ENCODE results near the gene ZC3H8.
A peak's percentile ranks its signal among the peaks of the same experiment; 100 is the strongest.
"Not testable (repeated sequence)": the region's sequence is repeated elsewhere in the genome, so short reads cannot be mapped to it uniquely, and the experiment has no call there.

Gene ZC3H8

GRCh38 chr2:112254466-112255240 is at the start of gene ZC3H8:
TSS of gene ZC3H8 (minus strand) at chr2:112255042. CDS start at chr2:112254981, 61 bp downstream.
- DNase-seq: peak; percentile 95

DNA sequence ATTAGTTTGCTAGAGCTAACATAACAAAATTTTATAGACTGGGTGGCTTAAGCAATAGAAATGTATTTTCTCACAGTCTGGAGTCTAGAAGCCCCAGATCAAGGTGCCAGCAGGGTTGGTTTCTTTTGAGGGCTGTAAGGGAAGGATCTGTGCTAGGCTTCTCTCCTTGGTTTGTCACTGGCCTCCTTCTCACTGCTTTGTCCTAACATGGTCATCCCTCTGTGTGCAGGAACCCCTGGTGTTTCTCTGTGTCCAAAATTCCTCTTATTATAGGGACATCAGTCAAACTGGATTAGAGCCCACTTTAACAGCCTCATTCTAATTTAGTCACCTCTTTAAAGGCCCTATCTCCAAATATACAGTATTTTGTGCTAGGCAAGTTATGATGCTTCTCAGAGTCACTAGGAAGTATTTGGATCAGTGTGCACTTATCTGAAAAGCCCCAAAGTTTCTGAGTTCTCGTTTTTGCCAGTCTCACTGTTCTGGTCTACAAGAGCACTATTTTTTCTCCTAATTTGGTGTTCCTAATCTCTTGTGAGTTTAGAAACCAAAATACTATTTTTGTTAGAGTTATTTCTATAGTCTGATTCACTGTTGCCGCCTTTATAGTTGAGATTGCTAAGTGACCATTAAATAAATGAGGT is 49.6 kb upstream of the ZC3H8 start:
- no peak for DNase-seq

- DNase-seq: no peak
Measured at GRCh38 chr2:112301973-112302372, 47.1 kb upstream of the ZC3H8 start.

DNA sequence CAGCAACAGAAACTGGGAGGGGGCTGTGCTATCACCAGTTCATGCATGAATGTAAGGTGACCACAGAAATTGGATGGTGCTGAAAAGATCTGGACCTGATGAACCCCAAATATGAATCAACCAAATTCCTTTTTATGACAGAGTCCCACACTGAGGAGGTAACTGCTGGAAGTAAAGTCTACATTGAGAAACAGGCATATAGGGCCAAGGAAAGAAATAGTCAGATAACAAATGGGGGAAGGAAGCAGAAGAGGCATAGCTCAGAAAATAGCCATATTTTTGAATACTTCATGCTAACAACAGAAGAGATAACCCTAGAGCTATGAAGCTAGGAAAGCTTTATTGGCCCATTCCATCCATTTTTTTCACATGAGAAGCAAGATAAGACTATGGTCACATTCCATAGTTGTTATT is 46.3 kb upstream of the ZC3H8 start:
- DNase-seq: no peak

DNA sequence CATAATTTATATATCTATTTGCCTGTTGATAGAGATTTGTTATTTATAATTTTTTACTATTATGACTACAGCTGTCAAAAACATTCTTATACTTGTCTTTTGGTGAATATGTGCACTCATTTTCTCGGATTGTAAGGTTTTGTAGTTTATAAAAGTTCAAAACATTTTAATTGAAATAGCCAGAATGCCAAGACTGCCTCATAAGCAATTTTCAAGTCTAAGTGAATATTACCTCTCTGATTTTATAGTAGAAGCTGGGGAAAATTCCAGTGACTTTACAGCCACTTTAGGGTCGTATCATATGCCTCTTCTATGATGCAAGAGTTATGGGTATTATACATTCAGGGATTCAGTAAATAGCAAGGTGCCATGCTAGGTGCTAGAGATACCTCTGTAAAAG is 41.6 kb upstream of the ZC3H8 start:
- no peak for DNase-seq

- no peak for DNase-seq
Measured at GRCh38 chr2:112295407-112296078, 40.7 kb upstream of the ZC3H8 start.

GRCh38 chr2:112293636-112294401 is 39.0 kb upstream of the ZC3H8 start:
- no peak for DNase-seq

DNA sequence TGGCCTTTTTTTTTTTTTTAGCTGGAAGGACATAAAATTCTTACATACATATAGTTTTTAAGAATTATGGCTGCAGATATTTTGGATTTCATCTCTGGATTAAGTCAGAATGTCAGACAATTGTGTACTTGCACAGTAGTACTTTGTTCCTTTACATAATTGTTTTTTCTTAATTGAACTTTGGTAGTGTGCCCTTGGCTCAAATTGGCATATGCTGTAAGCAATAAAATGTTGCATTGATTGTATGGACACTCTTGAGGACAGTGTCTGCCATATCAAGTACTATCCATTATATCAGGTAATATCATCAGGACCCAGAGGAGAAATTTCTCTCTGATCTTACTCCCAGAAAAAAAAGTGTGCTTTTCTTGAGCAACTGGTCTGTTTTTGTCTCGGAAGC is 35.8 kb upstream of the ZC3H8 start:
- DNase-seq: no peak

DNA sequence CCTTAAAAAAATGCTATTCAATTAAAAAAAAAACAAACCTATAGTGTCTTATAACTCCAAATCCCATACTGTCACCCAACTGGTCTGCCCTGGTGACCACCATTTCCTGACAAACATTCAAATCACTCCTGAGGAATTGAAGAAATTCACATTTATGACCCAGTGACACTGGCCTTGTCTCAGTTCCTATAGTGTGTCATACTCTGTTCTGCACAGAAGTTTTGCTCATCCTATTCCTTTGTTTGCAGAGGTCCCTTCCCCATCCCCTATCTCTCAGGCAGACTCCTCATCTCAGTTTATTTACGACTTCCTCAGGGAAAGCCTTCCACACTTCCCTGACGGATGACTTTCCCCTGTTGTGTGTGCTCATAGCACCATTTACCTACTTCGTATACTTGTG is 35.2 kb upstream of the ZC3H8 start:
- no peak for DNase-seq

- DNase-seq: not testable (repeated sequence)
Measured at GRCh38 chr2:112283535-112283934, 28.7 kb upstream of the ZC3H8 start.

DNA sequence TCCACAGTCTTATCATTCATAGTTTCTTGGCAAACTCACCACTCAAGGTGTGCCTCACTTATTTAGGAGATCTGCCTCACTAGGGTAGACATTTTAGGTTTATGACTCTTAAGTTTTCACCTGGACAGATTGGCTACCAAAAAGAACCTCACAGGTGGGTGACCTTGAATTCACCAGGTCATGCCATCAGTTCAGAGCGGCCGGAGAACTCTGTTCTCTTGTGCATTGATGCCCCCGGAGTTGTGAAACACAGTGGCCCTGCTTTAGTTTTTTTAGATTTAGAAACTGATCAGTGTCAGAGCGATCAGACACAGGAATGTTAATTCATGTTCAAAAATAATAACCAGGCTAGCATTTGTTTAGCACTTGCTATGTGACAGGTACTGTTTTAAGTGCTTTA is 27.2 kb upstream of the ZC3H8 start:
- DNase-seq: not testable (repeated sequence)

DNA sequence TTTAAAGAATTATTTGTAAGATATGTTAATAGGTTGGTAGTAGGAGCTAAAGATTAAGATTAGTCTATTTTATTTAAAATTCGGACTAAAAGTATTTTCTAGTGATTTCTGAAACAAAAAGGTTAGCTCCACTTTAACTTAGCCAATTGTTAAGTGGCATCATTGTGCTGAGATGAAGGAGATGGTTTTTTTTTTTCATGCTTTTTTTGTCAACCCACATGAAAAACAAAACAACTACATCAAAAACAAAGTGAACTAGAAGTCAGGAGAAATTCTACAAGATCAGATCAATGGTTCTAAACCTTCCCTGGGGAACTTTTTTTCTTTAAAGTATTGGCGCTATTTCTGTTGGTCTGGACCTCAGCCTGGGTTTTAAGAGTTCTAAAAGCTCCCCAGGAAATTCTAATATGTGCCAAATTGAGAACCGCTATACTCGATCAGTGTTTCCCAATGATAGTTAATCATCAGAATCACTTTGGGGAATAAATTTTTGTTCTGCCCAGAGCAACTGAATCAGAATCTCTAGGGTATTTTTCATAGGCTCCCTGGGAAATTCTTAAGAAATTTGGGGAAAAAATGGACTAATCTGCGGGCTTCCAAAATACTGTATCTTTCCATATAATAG is 22.9 kb upstream of the ZC3H8 start:
- no peak for DNase-seq

DNA sequence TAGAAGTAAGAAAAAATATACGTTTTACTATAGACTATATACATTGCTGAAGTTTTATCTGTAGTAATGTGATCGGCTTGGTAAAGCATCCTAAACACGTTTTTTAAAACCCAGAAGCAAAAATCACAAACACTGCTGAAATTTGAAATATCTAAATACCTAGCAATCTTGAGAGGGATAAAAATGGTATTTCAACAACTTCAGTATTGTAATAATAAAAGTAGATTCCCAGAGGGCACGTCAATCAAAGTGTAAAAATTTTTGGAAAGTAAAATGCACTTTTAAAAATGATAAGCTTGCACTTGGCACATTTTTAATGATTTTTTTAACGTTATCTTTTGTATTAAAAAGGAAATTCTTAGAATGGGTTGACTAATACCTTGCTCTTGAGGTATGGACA is 22.1 kb upstream of the ZC3H8 start:
- no peak for DNase-seq

DNA sequence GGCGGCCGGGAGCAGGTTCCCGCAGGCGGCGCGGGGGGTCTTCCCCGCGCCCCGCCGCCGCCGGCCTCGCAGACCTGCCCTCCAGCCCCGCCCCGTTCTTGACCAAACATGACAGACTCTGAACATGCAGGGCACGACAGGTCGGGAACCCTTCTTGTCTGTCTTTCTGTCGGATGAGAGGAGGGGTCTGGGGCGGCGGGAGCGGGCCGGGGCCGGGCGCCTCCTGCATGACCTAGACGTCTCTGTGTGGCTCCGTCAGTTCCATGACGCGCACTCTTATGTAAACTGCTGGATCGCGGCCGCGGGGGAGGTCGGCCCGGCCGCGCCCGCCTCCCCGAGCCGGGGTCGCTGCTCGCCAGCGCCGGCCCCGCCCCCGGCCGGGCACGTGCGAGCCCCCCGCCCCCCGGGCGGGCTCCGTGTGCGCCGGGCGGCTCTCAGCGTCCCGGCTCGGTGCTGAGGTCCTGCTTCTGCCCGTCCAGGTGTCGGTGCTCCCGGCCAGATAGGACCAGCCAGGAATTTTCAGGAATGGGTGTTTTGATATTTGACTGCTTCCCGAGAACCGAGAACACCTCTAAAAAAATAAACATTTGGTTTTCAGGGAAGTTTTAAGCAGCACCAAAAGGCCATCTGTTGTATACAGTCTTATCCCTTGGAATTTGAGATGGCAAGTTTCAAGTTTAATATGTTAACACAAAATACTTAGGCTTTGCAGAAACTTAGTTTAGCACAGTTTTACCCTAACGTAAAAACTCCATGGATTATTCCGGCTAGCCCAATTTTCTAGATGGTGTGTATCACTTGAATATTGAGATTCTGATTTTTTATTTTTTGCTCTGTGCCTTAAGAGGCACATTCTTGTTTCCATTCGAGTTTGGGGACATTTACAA is 21.3 kb upstream of the ZC3H8 start:
- DNase-seq: peak; percentile 74

- peak; percentile 99 for DNase-seq
Measured at GRCh38 chr2:112275311-112275886, 20.6 kb upstream of the ZC3H8 start, which contains the start of gene ZC3H6. TSS of gene ZC3H6 (plus strand) at chr2:112275597. CDS start at chr2:112275995, 398 bp downstream.

- no peak for DNase-seq
Measured at GRCh38 chr2:112273349-112273748, 18.5 kb upstream of the ZC3H8 start.

- no peak for DNase-seq
Measured at GRCh38 chr2:112272669-112273068, 17.8 kb upstream of the ZC3H8 start.

GRCh38 chr2:112268547-112268946 is 13.7 kb upstream of the ZC3H8 start:
- DNase-seq: no peak

GRCh38 chr2:112262876-112263275 is 8.0 kb upstream of the ZC3H8 start:
- DNase-seq: no peak

- no peak for DNase-seq
Measured at GRCh38 chr2:112260295-112260625, 5.4 kb upstream of the ZC3H8 start.
